SH-SY5Y (cell line): Measurements from ENCODE around the gene DGKQ.

ENCODE experiments used
- GATA2 ChIP-seq: IDR thresholded peaks from 2 replicates; pipeline ENCODE4 v1.6.1; 2011; ENCODE audit warnings: mild to moderate bottlenecking, low read depth, low read length
- GATA3 ChIP-seq: IDR thresholded peaks from 2 replicates; pipeline ENCODE4 v1.6.1; 2011; ENCODE audit warnings: low read depth, mild to moderate bottlenecking, low read length, moderate library complexity

GRCh38 chr4:914531-914930, 58.8 kb downstream of the DGKQ start:
- TF ChIP-seq GATA2: no peak
- no peak for TF ChIP-seq GATA3
